GM21528 (cell line): ENCODE data around the gene SEMA3G.

Experiments
- ATAC-seq: cut with Tn5 transposase; IDR thresholded peaks from one replicate; pipeline ENCODE4 v1.9.1; 2021; ENCODE audit warnings: mild to moderate bottlenecking, moderate library complexity; ENCODE audit not compliant: unreplicated experiment, low FRiP score

SEMA3G gene

GRCh38 chr3:52479877-52480575, 35.1 kb upstream of the SEMA3G start:
- ATAC-seq = no peak

- ATAC-seq = no peak
Measured at GRCh38 chr3:52479037-52479876, 34.4 kb upstream of the SEMA3G start.

GRCh38 chr3:52477796-52478095, 32.8 kb upstream of the SEMA3G start:
- ATAC-seq = no peak

- ATAC-seq = no peak
Measured at GRCh38 chr3:52477076-52477795, 32.3 kb upstream of the SEMA3G start.

- no peak for ATAC-seq
Measured at GRCh38 chr3:52473026-52473425, 28.1 kb upstream of the SEMA3G start.

GRCh38 chr3:52472239-52473000, 27.5 kb upstream of the SEMA3G start:
- ATAC-seq = no peak

GRCh38 chr3:52471371-52472238, 26.7 kb upstream of the SEMA3G start:
- no peak for ATAC-seq

GRCh38 chr3:52470920-52471319, 26.0 kb upstream of the SEMA3G start:
- ATAC-seq = no peak

GRCh38 chr3:52469001-52469400, 24.1 kb upstream of the SEMA3G start:
- no peak for ATAC-seq

GRCh38 chr3:52468336-52468735, 23.4 kb upstream of the SEMA3G start:
- ATAC-seq = no peak

- no peak for ATAC-seq
Measured at GRCh38 chr3:52463416-52463815, 18.5 kb upstream of the SEMA3G start.

GRCh38 chr3:52461874-52462273, 17.0 kb upstream of the SEMA3G start:
- ATAC-seq = no peak

GRCh38 chr3:52458770-52459545, 14.1 kb upstream of the SEMA3G start:
- ATAC-seq = no peak

GRCh38 chr3:52458031-52458760, 13.3 kb upstream of the SEMA3G start:
- ATAC-seq = no peak

- ATAC-seq = no peak
Measured at GRCh38 chr3:52456800-52457183, 11.9 kb upstream of the SEMA3G start.

GRCh38 chr3:52456169-52456799, 11.4 kb upstream of the SEMA3G start:
- ATAC-seq = no peak

GRCh38 chr3:52455283-52456168, 10.6 kb upstream of the SEMA3G start, which contains the start of gene NISCH:
TSS of gene NISCH (plus strand) at chr3:52455604. CDS start at chr3:52455642, 38 bp downstream.
- peak; percentile 65 for ATAC-seq
